Calu3 (cell line): ENCODE measurements around the gene EIF4A2. TPM values are rescaled to one million over a fixed set of nuclear protein-coding genes. Genes with fewer than 3 reads are reported as not detected.

Source experiments
- BruUV-seq: library from RNA; stranded (reverse); fragments of 400-500 nt; replicated peaks from 2 replicates; lab custom pipeline; 2021; lab: Mats Ljungman, UMichigan
- CTCF ChIA-PET: fragments of 300-600 bp; sonication (Branson Sonifier 250); formaldehyde crosslinking; loops from one replicate; lab custom pipeline; 2022; ENCODE audit warnings: antibody characterized with exemption; lab: Charles Lee
- DNase-seq: peaks from one replicate; pipeline ENCODE4 v3.0.0; 2022
- H3K27ac Mint-ChIP-seq: one replicate; pipeline ENCODE4 v1.8.0; 2022; ENCODE audit warnings: mixed read lengths; ENCODE audit not compliant: unreplicated experiment
- H3K27me3 Mint-ChIP-seq: one replicate; pipeline ENCODE4 v1.8.0; 2022; ENCODE audit warnings: mixed read lengths; ENCODE audit not compliant: unreplicated experiment
- H3K36me3 Mint-ChIP-seq: one replicate; pipeline ENCODE4 v1.8.0; 2022; ENCODE audit warnings: mild to moderate bottlenecking, moderate library complexity, mixed read lengths; ENCODE audit not compliant: insufficient read depth, unreplicated experiment
- H3K4me1 Mint-ChIP-seq: one replicate; pipeline ENCODE4 v1.8.0; 2022; ENCODE audit warnings: mild to moderate bottlenecking, low read depth, mixed read lengths; ENCODE audit not compliant: unreplicated experiment
- H3K4me3 Mint-ChIP-seq: one replicate; pipeline ENCODE4 v1.8.0; 2022; ENCODE audit warnings: mild to moderate bottlenecking, low read depth, moderate library complexity, mixed read lengths; ENCODE audit not compliant: unreplicated experiment
- H3K9me3 Mint-ChIP-seq: one replicate; pipeline ENCODE4 v1.8.0; 2022; ENCODE audit warnings: low read depth, mixed read lengths; ENCODE audit not compliant: unreplicated experiment
- intact Hi-C: fragments of 100-400 bp; cut with micrococcal nuclease; formaldehyde crosslinking; loops from one replicate; pipeline ENCODE4 v1.10.0; 2022; ENCODE audit not compliant: unreplicated experiment
- microRNA-seq: library from miRNA; unstranded; fragments of <30 nt; microRNA quantifications from one replicate; pipeline ENCODE4 v1.2.0, GENCODE V29; 2022
- total RNA-seq: library from RNA; stranded (reverse); gene quantifications from 2 replicates; pipeline ENCODE4 v1.2.3, GENCODE V29; 2022
- TF ChIP-seq, protein P1 (sequence below): fragments of 200-600 bp; IDR thresholded peaks from one replicate; pipeline ENCODE4 v1.8.0; 2022; ENCODE audit warnings: antibody characterized with exemption; ENCODE audit not compliant: unreplicated experiment

Gene EIF4A2
- total RNA-seq, 1 experiment from 2014 or later = 593 TPM

DNA sequence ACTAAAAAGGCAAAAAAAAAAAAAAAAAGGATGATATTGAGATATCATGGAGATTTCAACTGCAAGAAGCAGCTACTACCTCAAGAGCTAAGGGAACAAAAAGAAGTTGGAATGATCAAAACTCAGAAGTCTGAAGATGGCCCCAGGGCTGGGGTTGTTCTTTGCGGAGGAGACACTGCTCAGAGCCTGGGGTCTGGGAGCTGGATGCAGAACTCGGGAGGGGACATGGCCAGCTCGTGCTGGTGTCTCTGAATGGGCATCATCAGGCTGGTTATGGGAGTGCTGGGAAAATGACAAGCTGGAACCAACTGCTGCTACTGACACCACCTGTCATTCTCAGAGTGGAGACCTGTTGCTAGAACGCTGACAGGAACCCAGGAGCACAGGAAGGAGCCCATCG is 45.0 kb downstream of the EIF4A2 start:
- peaks cover 26% of the 10 kb centered on the region for H3K36me3 Mint-ChIP-seq
- intact Hi-C loops = loop anchor here (10.0 kb wide), 1 partner anchor 414 kb away; no protein-coding TSS in a partner anchor
- TF ChIP-seq, protein P1, sequence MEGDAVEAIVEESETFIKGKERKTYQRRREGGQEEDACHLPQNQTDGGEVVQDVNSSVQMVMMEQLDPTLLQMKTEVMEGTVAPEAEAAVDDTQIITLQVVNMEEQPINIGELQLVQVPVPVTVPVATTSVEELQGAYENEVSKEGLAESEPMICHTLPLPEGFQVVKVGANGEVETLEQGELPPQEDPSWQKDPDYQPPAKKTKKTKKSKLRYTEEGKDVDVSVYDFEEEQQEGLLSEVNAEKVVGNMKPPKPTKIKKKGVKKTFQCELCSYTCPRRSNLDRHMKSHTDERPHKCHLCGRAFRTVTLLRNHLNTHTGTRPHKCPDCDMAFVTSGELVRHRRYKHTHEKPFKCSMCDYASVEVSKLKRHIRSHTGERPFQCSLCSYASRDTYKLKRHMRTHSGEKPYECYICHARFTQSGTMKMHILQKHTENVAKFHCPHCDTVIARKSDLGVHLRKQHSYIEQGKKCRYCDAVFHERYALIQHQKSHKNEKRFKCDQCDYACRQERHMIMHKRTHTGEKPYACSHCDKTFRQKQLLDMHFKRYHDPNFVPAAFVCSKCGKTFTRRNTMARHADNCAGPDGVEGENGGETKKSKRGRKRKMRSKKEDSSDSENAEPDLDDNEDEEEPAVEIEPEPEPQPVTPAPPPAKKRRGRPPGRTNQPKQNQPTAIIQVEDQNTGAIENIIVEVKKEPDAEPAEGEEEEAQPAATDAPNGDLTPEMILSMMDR = no peak
- CTCF ChIA-PET = interaction anchor here (0.7 to 1.4 kb wide), 4 partner anchors 126 to 337 kb away, joined by 3 to 10 read pairs (median 6); partner anchors contain the start of gene RPL39L
- H3K27me3 Mint-ChIP-seq = peaks cover 96% of the 10 kb centered on the region
- BruUV-seq = no TSS peak
- no peak overlapping the region for H3K27ac Mint-ChIP-seq
- DNase-seq = no peak
- no peak overlapping the region for H3K4me3 Mint-ChIP-seq
- no peaks in the 10 kb centered on the region for H3K9me3 Mint-ChIP-seq
- H3K4me1 Mint-ChIP-seq = peaks cover 33% of the 10 kb centered on the region

DNA sequence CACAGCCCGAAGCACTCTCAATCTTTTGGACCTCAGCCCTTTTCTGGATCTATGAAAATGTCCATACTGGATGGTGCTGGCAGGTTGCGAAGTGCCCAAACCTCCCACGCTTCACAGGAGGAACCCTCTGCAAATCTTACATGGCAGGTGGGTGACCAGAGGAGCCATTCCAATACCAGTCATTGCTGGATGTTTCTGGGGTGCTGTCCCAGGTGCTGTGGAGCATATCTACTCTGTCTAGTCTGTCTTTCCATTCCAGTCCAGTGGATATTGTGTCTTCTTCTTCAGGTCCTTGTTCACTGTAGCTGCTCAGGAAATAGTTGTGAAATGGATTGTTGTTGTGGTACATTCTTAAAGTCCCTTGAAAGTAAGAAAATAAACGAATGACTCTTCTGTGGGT is 48.4 kb downstream of the EIF4A2 start:
- no peak for DNase-seq
- no TSS peak for BruUV-seq
- peaks cover 2% of the 10 kb centered on the region for H3K4me1 Mint-ChIP-seq
- CTCF ChIA-PET = no interaction called here
- intact Hi-C loops = no loop called here
- no peaks in the 10 kb centered on the region for H3K9me3 Mint-ChIP-seq
- H3K36me3 Mint-ChIP-seq = peaks cover 12% of the 10 kb centered on the region
- TF ChIP-seq, protein P1 = no peak
- H3K27ac Mint-ChIP-seq = no peak overlapping the region
- H3K4me3 Mint-ChIP-seq = no peak overlapping the region
- peaks cover 77% of the 10 kb centered on the region for H3K27me3 Mint-ChIP-seq

- CTCF ChIA-PET = no interaction called here
- peaks cover 7% of the 10 kb centered on the region for H3K36me3 Mint-ChIP-seq
- no TSS peak for BruUV-seq
- TF ChIP-seq, protein P1 = no peak
- intact Hi-C loops = no loop called here
- no peaks in the 10 kb centered on the region for H3K4me1 Mint-ChIP-seq
- H3K4me3 Mint-ChIP-seq = no peak overlapping the region
- H3K27ac Mint-ChIP-seq = no peak overlapping the region
- no peaks in the 10 kb centered on the region for H3K9me3 Mint-ChIP-seq
- H3K27me3 Mint-ChIP-seq = peaks cover 73% of the 10 kb centered on the region
- DNase-seq = no peak
Observed at GRCh38 chr3:186832276-186832675, 48.9 kb downstream of the EIF4A2 start.

Small RNAs within 50 kb of the gene (microRNA-seq; reads per million reads assigned to microRNA genes)
- gene MIR1248 = 21.8 reads per million, percentile 46 among the genes with 10 or more reads in this experiment

Other genes starting within 250 kb of the EIF4A2 start
- gene CRYGS, start 239.2 kb upstream of the EIF4A2 start, total RNA-seq = 7.2 and 9.5 TPM in 2 replicates
- gene TBCCD1, start 216.2 kb upstream of the EIF4A2 start, total RNA-seq = 21.0 and 25.1 TPM in 2 replicates
- gene DNAJB11, start 212.9 kb upstream of the EIF4A2 start, total RNA-seq = 171 and 181 TPM in 2 replicates
- gene AHSG, start 170.5 kb upstream of the EIF4A2 start, total RNA-seq = 0.24 and 0.39 TPM in 2 replicates
- gene FETUB, start 143.2 kb upstream of the EIF4A2 start, total RNA-seq = not detected in 2 replicates
- 0.17 and 0.40 TPM in 2 replicates for gene HRG, start 117.6 kb upstream of the EIF4A2 start, total RNA-seq
- not detected in 2 replicates for gene KNG1, start 66.2 kb upstream of the EIF4A2 start, total RNA-seq
- 94.8 and 107 TPM in 2 replicates for gene RFC4, start 22.9 kb downstream of the EIF4A2 start, total RNA-seq
- not detected in 2 replicates for gene ADIPOQ, start 59.1 kb downstream of the EIF4A2 start, total RNA-seq
- 14.4 and 20.4 TPM in 2 replicates for gene ST6GAL1, start 146.9 kb downstream of the EIF4A2 start, total RNA-seq